ENCODE measurements around the gene ANGPTL8.
A peak's percentile ranks its signal among the peaks of the same experiment; 100 is the strongest.

Gene ANGPTL8

DNA sequence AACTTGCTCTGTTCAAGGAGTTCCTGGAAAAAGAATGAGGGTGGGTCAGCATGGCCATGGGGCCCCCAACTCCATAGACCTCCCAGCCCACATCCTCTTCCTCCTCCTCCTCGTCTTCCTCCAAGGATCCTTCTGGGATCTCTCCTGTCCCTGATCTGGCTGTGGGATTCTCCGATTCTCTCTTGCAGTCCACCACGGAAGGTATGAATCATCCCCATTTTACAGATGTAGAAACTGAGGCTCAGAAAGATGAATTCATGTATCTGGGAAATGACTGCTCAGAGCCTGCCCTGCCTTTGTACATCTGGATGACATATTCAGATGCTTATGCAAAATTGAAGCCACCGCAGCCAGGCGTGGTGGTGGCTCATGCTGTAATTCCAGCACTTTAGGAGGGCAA lies 39.9 kb upstream of the ANGPTL8 start:
- DNase-seq (ENCODE audit: extremely low read depth, low read depth): no peak
- TF ChIP-seq, protein P1, sequence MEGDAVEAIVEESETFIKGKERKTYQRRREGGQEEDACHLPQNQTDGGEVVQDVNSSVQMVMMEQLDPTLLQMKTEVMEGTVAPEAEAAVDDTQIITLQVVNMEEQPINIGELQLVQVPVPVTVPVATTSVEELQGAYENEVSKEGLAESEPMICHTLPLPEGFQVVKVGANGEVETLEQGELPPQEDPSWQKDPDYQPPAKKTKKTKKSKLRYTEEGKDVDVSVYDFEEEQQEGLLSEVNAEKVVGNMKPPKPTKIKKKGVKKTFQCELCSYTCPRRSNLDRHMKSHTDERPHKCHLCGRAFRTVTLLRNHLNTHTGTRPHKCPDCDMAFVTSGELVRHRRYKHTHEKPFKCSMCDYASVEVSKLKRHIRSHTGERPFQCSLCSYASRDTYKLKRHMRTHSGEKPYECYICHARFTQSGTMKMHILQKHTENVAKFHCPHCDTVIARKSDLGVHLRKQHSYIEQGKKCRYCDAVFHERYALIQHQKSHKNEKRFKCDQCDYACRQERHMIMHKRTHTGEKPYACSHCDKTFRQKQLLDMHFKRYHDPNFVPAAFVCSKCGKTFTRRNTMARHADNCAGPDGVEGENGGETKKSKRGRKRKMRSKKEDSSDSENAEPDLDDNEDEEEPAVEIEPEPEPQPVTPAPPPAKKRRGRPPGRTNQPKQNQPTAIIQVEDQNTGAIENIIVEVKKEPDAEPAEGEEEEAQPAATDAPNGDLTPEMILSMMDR (IDR thresholded peaks at IDR 0.05; ENCODE audit: low read depth, low read length): no peak

- DNase-seq (ENCODE audit: extremely low read depth, low read depth): no peak
- TF ChIP-seq, protein P1 (IDR thresholded peaks at IDR 0.05; ENCODE audit: low read depth, low read length): no peak
These were observed 39.3 kb upstream of the ANGPTL8 start for GRCh38 chr19:11200015-11200574.

- no peak for DNase-seq (ENCODE audit: extremely low read depth, low read depth)
- TF ChIP-seq, protein P1 (IDR thresholded peaks at IDR 0.05; ENCODE audit: low read depth, low read length): no peak
These were observed 38.5 kb upstream of the ANGPTL8 start for GRCh38 chr19:11200931-11201330.

GRCh38 chr19:11201791-11202190 lies 37.6 kb upstream of the ANGPTL8 start:
- TF ChIP-seq, protein P1 (IDR thresholded peaks at IDR 0.05; ENCODE audit: low read depth, low read length): no peak
- no peak for DNase-seq (ENCODE audit: extremely low read depth, low read depth)

DNA sequence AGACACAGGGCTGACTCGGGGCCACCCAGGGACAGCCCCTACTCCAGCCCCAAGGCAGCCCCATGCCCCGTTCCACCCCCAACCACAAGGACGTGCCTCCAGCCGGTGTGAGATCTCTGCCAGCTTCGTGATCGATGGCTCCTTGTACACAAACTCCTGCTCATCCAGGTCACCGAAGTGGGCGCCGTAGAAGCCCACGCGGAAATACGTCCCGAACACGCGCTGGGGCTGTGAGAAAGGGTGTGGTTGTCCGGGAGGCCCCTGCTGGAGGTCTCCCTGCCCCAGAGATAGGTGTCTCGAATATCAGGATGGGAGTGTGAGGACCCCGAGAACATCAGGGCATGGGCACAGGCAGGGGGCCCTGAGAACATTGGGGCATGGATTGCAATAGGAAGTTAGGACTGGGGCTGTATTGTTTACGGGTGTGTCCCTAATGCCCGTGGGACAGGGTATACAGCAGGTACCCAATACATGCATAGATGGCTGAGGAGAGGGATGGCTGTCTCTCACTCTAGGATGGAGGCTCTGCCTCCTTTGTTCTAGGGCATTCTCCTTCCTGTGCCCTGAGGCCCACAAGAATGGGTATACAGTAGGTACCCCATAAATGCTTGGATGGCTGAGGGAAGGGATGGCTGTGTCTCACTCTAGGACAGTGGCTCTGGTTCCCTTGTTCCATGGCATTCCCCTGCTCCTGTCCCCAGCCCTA lies 36.8 kb upstream of the ANGPTL8 start:
- TF ChIP-seq, protein P1 (IDR thresholded peaks at IDR 0.05; ENCODE audit: low read depth, low read length): no peak
- DNase-seq (ENCODE audit: extremely low read depth, low read depth): no peak

DNA sequence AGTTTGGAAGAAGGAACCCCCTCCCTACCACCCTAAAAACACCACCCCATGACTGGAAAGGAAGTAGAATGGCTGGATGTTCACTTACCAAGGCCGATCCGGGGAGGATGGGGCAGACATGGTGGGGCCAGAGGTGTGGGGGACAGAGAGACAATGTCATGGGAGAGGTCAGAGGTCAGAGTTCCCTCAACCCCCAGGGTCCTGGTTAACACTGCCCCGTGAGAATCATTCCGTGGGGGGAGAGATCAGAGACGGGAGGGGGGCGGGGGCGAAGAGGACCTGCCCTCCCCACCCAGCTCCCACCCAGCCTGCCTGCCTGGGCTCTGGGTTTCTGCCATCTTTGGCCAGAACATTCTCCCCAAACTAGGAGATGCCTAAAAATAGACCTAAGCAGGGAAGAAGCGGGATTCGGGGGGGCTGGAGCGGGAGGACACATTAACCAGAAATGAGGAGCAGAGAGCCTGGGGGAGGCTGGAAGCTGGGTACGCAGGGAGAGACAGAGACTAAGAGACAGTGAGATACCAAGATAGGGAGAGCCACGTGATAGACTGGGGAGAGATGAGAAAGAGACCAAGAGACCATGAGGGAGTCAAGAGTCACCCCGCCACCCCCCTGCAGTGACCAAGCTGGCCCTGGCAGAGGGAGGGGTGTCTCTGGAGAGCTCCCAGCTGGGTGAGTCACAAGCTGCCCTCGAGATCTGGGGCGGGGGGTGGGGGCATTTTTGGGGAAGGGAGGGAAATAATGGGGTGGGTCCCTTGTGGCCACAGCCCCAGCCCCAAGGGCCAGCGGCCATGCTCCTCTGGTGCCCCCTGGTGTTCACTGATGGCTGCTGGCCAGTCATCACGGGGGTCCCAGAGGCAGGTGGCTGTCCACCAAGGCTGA lies 36.0 kb upstream of the ANGPTL8 start:
- DNase-seq (ENCODE audit: extremely low read depth, low read depth): peak; percentile 55
- TF ChIP-seq, protein P1 (IDR thresholded peaks at IDR 0.05; ENCODE audit: low read depth, low read length): peak; percentile 90

All from AG09319 (cell line).